Measurements from ENCODE around the gene HS1BP3.

GRCh38 chr2:20603791-20604190 lies 47.1 kb downstream of the HS1BP3 start:
- TF ChIP-seq, protein P1, sequence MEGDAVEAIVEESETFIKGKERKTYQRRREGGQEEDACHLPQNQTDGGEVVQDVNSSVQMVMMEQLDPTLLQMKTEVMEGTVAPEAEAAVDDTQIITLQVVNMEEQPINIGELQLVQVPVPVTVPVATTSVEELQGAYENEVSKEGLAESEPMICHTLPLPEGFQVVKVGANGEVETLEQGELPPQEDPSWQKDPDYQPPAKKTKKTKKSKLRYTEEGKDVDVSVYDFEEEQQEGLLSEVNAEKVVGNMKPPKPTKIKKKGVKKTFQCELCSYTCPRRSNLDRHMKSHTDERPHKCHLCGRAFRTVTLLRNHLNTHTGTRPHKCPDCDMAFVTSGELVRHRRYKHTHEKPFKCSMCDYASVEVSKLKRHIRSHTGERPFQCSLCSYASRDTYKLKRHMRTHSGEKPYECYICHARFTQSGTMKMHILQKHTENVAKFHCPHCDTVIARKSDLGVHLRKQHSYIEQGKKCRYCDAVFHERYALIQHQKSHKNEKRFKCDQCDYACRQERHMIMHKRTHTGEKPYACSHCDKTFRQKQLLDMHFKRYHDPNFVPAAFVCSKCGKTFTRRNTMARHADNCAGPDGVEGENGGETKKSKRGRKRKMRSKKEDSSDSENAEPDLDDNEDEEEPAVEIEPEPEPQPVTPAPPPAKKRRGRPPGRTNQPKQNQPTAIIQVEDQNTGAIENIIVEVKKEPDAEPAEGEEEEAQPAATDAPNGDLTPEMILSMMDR (IDR thresholded peaks at IDR 0.05), result no peak
- no peak for TF ChIP-seq POLR2A (IDR thresholded peaks at IDR 0.05)
